ENCODE measurements around the gene EGR4.

The EGR4 gene

DNA sequence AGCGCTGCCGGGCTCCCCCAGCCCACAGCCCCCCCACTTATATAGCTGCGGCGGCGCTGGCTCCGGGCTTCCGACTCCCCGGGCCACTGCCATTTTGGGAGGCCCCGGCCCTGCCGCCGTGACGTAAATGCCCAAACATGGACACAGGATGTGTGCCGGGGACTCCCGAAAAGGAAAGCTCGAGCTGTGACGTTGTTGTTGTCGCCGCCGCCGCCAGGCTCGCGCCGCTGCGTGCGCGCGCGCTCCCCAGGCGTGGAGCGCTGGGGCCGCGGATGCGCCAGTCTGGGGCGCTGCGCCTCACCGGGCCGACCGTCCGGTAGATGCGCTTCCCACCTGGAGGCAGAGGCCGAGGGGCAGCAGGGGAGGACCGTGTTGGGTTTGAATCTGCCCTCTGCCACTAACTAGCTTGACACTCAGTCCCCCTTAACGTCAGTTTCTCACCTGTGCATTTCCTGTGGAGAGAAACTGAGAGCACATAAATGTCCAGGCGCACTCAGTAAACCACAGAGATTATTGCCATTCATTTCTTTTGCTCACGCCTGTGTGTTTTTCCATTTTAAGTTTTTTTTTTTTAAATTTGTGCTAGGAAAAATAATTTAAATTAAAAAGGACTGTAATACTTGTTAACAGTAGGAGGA, at the start of gene EGR4:
EGR4 (minus strand) TSS at position 15 of the 638 bp plus-strand sequence. CDS start 231 bp downstream, outside the sequence.
- Histone ChIP-seq H3K9me3 (ENCODE audit: severe bottlenecking) (peaks cover 3% of the 10 kb centered on the region), H3K27me3 (ENCODE audit: insufficient read depth, low read depth, severe bottlenecking) (peaks cover 56% of the 10 kb centered on the region), H3K36me3 (no peaks in the 10 kb centered on the region), H3K27ac (no peak within 1 kb of the TSS), H3K4me3 (ENCODE audit: low read depth, low read length) (peak within 1 kb of the TSS; percentile 63)
- DNase-seq: peak; percentile 92
- TF ChIP-seq, protein P1, sequence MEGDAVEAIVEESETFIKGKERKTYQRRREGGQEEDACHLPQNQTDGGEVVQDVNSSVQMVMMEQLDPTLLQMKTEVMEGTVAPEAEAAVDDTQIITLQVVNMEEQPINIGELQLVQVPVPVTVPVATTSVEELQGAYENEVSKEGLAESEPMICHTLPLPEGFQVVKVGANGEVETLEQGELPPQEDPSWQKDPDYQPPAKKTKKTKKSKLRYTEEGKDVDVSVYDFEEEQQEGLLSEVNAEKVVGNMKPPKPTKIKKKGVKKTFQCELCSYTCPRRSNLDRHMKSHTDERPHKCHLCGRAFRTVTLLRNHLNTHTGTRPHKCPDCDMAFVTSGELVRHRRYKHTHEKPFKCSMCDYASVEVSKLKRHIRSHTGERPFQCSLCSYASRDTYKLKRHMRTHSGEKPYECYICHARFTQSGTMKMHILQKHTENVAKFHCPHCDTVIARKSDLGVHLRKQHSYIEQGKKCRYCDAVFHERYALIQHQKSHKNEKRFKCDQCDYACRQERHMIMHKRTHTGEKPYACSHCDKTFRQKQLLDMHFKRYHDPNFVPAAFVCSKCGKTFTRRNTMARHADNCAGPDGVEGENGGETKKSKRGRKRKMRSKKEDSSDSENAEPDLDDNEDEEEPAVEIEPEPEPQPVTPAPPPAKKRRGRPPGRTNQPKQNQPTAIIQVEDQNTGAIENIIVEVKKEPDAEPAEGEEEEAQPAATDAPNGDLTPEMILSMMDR (IDR thresholded peaks at IDR 0.05; ENCODE audit: low read depth, low read length): no peak

GRCh38 chr2:73341039-73341438, 47.7 kb upstream of the EGR4 start:
- Histone ChIP-seq H3K36me3 (no peaks in the 10 kb centered on the region), H3K4me3 (ENCODE audit: low read depth, low read length) (no peak overlapping the region), H3K27ac (no peak overlapping the region), H3K27me3 (ENCODE audit: insufficient read depth, low read depth, severe bottlenecking) (no peaks in the 10 kb centered on the region), H3K9me3 (ENCODE audit: severe bottlenecking) (no peaks in the 10 kb centered on the region)
- TF ChIP-seq, protein P1 (IDR thresholded peaks at IDR 0.05; ENCODE audit: low read depth, low read length): no peak
- no peak for DNase-seq

- Histone ChIP-seq H3K27ac (no peak overlapping the region), H3K36me3 (no peaks in the 10 kb centered on the region), H3K9me3 (ENCODE audit: severe bottlenecking) (no peaks in the 10 kb centered on the region), H3K27me3 (ENCODE audit: insufficient read depth, low read depth, severe bottlenecking) (no peaks in the 10 kb centered on the region), H3K4me3 (ENCODE audit: low read depth, low read length) (no peak overlapping the region)
- DNase-seq: no peak
- TF ChIP-seq, protein P1 (IDR thresholded peaks at IDR 0.05; ENCODE audit: low read depth, low read length): no peak
Measured at GRCh38 chr2:73339201-73339600, 45.9 kb upstream of the EGR4 start.

GRCh38 chr2:73337828-73338227, 44.5 kb upstream of the EGR4 start:
- Histone ChIP-seq H3K4me3 (ENCODE audit: low read depth, low read length) (no peak overlapping the region), H3K36me3 (no peaks in the 10 kb centered on the region), H3K9me3 (ENCODE audit: severe bottlenecking) (no peaks in the 10 kb centered on the region), H3K27ac (no peak overlapping the region), H3K27me3 (ENCODE audit: insufficient read depth, low read depth, severe bottlenecking) (no peaks in the 10 kb centered on the region)
- TF ChIP-seq, protein P1 (IDR thresholded peaks at IDR 0.05; ENCODE audit: low read depth, low read length): no peak
- DNase-seq: no peak

GRCh38 chr2:73334620-73335019, 41.3 kb upstream of the EGR4 start:
- no peaks in the 10 kb centered on the region for H3K27me3 ChIP-seq (ENCODE audit: insufficient read depth, low read depth, severe bottlenecking)
- DNase-seq: no peak
- H3K27ac ChIP-seq: no peak overlapping the region
- TF ChIP-seq, protein P1 (IDR thresholded peaks at IDR 0.05; ENCODE audit: low read depth, low read length): no peak
- no peaks in the 10 kb centered on the region for H3K36me3 ChIP-seq
- H3K9me3 ChIP-seq (ENCODE audit: severe bottlenecking): no peaks in the 10 kb centered on the region
- no peak overlapping the region for H3K4me3 ChIP-seq (ENCODE audit: low read depth, low read length)

DNA sequence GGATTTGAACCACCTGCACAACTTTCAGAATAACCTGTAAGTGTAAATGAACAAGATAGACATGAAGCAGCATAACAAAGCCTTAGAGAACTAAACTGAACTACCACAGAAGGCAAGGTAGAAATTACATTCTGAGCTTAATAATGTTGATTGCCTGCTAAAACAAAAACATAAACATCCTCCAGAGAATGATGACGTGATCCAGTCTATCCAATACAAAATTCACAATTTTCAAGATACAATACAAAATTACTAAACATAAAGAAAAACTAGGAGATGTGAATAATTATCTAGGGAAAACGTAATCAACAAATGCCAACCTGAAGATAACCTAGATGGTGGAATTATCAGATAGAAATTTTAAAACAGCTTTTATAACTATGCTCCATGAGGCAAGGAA, 40.7 kb upstream of the EGR4 start:
- no peaks in the 10 kb centered on the region for H3K27me3 ChIP-seq (ENCODE audit: insufficient read depth, low read depth, severe bottlenecking)
- no peak overlapping the region for H3K27ac ChIP-seq
- no peaks in the 10 kb centered on the region for H3K36me3 ChIP-seq

More for the DNA sequence above, 40.7 kb upstream of the EGR4 start:
- H3K9me3 ChIP-seq (ENCODE audit: severe bottlenecking): no peaks in the 10 kb centered on the region
- DNase-seq: no peak
- H3K4me3 ChIP-seq (ENCODE audit: low read depth, low read length): no peak overlapping the region
- TF ChIP-seq, protein P1 (IDR thresholded peaks at IDR 0.05; ENCODE audit: low read depth, low read length): no peak

Measured in WERI-Rb-1 (cell line).